ENCODE measurements around the gene OSCAR.

- TF ChIP-seq CTCF (IDR thresholded peaks at IDR 0.05) (no peak), POLR2A (IDR thresholded peaks at IDR 0.05) (no peak), POLR2AphosphoS5 (IDR thresholded peaks at IDR 0.05) (no peak)
Measured at GRCh38 chr19:54062643-54063042, 38.0 kb downstream of the OSCAR start.
